ENCODE measurements around the gene PPP1R12A.

GRCh38 chr12:79933043-79933442, 1.9 kb downstream of the PPP1R12A start:
- TF ChIP-seq POLR2AphosphoS5 (IDR thresholded peaks at IDR 0.05; ENCODE audit: low read depth, low read length) (no peak), REST (IDR thresholded peaks at IDR 0.05; ENCODE audit: insufficient read depth in 1 of 2, low read depth in 2 of 2, low read length in 2 of 2) (no peak), TAF1 (IDR thresholded peaks at IDR 0.05; ENCODE audit: borderline replicate concordance, insufficient read depth, low read length) (no peak), SIN3A (IDR thresholded peaks at IDR 0.05; ENCODE audit: borderline replicate concordance, insufficient read depth, low read length) (no peak)

All from PFSK-1 (cell line).